Right lobe of liver (tissue), 6 donors: Measurements from ENCODE around the gene LCTL. TPM values are rescaled to one million over a fixed set of nuclear protein-coding genes. Genes with fewer than 3 reads are reported as not detected.

Experiments used
- ATAC-seq, 4 donors: fragments of 200-7000 bp; cut with Tn5 transposase; one replicate each; pipeline ENCODE4 v1.9.1; 2020; ENCODE audit warnings: mild to moderate bottlenecking in 4 of 4, moderate library complexity in 4 of 4
- DNase-seq, 3 donors: peaks; one replicate each; pipeline ENCODE4 v3.0.0-alpha.2; 2020
- H3K27ac ChIP-seq, 3 donors: fragments of 200-600 bp; one replicate each; pipeline ENCODE4 v1.8.0; 2022
- H3K27me3 ChIP-seq, 2 donors: fragments of 200-600 bp; one replicate each; pipeline ENCODE4 v1.8.0; 2022
- H3K36me3 ChIP-seq, 4 donors: fragments of 200-600 bp; sonication (generic) in 1 of 4; one replicate each; pipeline versions ENCODE4 v1.5.1 to v1.8.0; 2017 to 2022; ENCODE audit warnings: control low read depth in 1 of 4
- H3K4me1 ChIP-seq, 4 donors: fragments of 200-600 bp; sonication (generic) in 1 of 4; one replicate each; pipeline versions ENCODE4 v1.5.1 to v1.8.0; 2017 to 2022; ENCODE audit warnings: control low read depth in 1 of 4
- H3K4me3 ChIP-seq, 3 donors: fragments of 200-600 bp; one replicate each; pipeline ENCODE4 v1.8.0; 2022
- H3K9me3 ChIP-seq, 4 donors: fragments of 200-600 bp; sonication (generic) in 1 of 4; one replicate each; pipeline versions ENCODE4 v1.5.1 to v1.8.0; 2017 to 2022; ENCODE audit warnings: control low read depth in 1 of 4
- POLR2A ChIP-seq: fragments of 450-650 bp; IDR thresholded peaks from one replicate; pipeline ENCODE4 v1.6.1; 2017; ENCODE audit warnings: antibody characterized with exemption, mild to moderate bottlenecking
- WGBS: methylation state at CpG from one replicate; pipeline ENCODE4 v1.1.6; 2018; ENCODE audit warnings: low coverage, low lambda C conversion rate; ENCODE audit not compliant: insufficient coverage; ENCODE audit errors: missing lambda C conversion rate; 5-methylcytosine and 5-hydroxymethylcytosine counted together
- intact Hi-C, 2 donors: fragments of 100-400 bp; cut with DNase I; formaldehyde crosslinking; loops; one replicate each; pipeline versions ENCODE4 v1.11.2 to v1.14.1; 2022
- total RNA-seq, 6 experiments: library from RNA; depleted of rRNA in 2 of 6; stranded (reverse); fragments of >200 nt in 2 of 6; fragmentation: NEBNext Ultra II Directional in 3 of 6; extraction: Animal tissue kit (Norgen Biotek cat#: 25700) in 3 of 6; gene quantifications; one replicate each; pipeline versions ENCODE4 v1.1.0 to v1.2.4, GENCODE V29; 2016 to 2023
- TF ChIP-seq, protein P1 (sequence below), 4 donors: fragments of 200-600 bp in 3 of 4; fragments of 450-650 bp in 1 of 4; IDR thresholded peaks; one replicate each; pipeline versions ENCODE4 v1.5.1 to v1.8.0; 2016 to 2022; ENCODE audit warnings: antibody characterized with exemption in 4 of 4, mild to moderate bottlenecking in 2 of 4
- donor health status: DM: no; HTN: yes; CAD: no.
- donor health status: DM: no; HTN: no; CAD: no.
- donor health status: DM: no; HTN: no; CAD: no.
- donor health status: DM: no; HTN: yes; CAD: no.
- donor health status: DM: no; HTN: yes; CAD: no.

LCTL gene
- total RNA-seq, 6 experiments from 2014 or later, result not detected

DNA sequence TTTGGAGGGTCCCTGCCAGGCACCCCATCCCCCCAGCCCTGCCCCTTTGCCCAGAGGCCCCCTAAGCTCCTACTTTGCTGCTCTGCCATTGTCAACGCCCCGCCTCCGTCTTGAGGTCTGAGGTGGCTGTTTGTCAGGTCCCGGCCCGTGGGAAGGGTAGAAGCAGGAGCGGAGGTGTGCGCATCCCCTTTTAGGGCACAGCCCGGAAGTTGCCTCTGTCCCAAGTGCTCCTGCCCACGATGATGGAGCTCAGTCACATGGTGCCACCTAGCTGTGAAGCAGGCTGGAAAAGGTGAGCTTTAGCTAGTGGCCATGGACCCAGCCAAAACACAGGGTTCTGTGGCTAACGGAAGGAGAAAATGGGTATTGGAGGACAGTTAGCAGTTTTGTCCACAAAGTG, 28.5 kb upstream of the LCTL start:
- 25% methylated on average over 2 of the region's 10 CpGs for WGBS
- no peak overlapping the region for H3K27ac ChIP-seq
- peaks cover 0 to 7% (median 3%) of the 10 kb centered on the region in 4 donors for H3K4me1 ChIP-seq
- no peak overlapping the region for H3K4me3 ChIP-seq
- no peak for TF ChIP-seq POLR2A
- TF ChIP-seq, protein P1, sequence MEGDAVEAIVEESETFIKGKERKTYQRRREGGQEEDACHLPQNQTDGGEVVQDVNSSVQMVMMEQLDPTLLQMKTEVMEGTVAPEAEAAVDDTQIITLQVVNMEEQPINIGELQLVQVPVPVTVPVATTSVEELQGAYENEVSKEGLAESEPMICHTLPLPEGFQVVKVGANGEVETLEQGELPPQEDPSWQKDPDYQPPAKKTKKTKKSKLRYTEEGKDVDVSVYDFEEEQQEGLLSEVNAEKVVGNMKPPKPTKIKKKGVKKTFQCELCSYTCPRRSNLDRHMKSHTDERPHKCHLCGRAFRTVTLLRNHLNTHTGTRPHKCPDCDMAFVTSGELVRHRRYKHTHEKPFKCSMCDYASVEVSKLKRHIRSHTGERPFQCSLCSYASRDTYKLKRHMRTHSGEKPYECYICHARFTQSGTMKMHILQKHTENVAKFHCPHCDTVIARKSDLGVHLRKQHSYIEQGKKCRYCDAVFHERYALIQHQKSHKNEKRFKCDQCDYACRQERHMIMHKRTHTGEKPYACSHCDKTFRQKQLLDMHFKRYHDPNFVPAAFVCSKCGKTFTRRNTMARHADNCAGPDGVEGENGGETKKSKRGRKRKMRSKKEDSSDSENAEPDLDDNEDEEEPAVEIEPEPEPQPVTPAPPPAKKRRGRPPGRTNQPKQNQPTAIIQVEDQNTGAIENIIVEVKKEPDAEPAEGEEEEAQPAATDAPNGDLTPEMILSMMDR (IDR thresholded peaks at IDR 0.05), result peak; percentile 16 to 36 (median 22)
- H3K27me3 ChIP-seq, result no peaks in the 10 kb centered on the region
- no peaks in the 10 kb centered on the region for H3K9me3 ChIP-seq
- intact Hi-C loops, result no loop called here
- H3K36me3 ChIP-seq, result no peaks in the 10 kb centered on the region
- DNase-seq (no peak), ATAC-seq (peak; percentile 43 to 66 (median 54))

DNA sequence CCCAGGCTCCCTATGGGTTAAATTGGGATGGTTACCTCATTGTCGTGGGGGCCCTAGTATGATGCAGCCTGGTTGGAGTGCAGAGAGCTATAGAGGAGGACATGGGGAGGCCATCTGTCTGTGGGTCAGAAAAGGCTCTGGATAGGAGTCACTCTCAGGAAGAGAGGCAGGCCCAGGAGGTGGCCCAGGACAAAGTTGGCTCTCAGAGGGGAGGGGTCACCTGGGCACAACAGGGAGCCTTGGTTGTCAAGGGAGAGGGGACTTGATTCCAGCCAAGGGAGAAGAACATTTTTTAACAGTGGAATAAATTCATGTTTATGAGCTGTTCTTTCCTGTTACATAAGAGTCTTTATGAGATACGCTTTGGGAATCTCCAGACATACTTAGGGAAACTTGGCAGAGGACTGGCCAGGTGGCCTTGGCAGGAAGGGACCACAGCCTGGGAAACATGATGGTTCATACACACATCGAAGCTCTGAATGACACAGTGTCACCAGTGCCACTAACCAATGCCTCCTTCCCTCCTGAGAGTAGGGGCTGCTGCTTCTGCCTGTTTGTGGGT, 27.5 kb upstream of the LCTL start:
- 64% methylated on average over 2 of the region's 3 CpGs for WGBS

DNA sequence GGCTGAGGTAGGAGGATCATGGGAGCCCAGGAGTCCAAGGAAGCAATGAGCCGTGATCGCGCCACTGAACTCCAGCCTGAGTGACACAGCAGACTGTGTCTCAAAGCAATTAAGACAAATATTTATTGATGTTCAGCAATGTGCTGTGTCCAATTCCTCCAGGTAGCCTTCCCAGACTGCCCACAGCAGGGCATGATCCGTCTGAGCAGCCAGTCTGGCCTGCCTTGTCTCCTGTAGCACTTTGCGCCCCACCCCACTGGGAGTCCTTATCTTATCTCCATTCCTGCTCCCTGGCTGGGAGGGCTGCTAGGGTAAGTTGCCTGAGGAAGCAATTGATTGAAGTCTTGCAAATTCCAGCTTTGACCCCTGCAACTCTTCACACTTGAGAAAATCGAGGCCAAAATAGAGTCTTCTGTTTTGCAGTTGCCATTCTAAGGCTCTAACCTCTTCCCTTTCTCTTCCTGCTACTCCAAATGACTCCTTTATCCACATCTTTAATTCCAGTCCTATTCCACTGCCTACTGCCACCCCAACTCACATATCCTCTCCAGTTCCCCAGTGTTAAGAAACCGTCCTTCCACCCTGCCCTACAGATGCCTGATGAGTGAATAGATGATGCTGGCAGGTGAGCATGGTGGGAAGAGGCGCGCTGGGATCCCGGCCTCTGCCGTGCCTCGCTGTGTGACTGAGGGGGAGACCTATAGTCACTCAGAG, 26.9 kb upstream of the LCTL start:
- Histone ChIP-seq H3K27ac (no peak overlapping the region), H3K36me3 (no peaks in the 10 kb centered on the region), H3K4me3 (no peak overlapping the region), H3K4me1 (peaks cover 0 to 7% (median 3%) of the 10 kb centered on the region in 4 donors), H3K9me3 (no peaks in the 10 kb centered on the region), H3K27me3 (no peaks in the 10 kb centered on the region)
- DNase-seq (no peak), ATAC-seq (no peak)
- TF ChIP-seq POLR2A, result no peak
- TF ChIP-seq, protein P1 (IDR thresholded peaks at IDR 0.05), result no peak
- intact Hi-C loops, result no loop called here
- WGBS, result 74% methylated on average over 6 of the region's 12 CpGs

More for the DNA sequence above, 27.5 kb upstream of the LCTL start:
- peaks cover 0 to 7% (median 3%) of the 10 kb centered on the region in 4 donors for H3K4me1 ChIP-seq
- H3K9me3 ChIP-seq, result no peaks in the 10 kb centered on the region
- intact Hi-C loops, result no loop called here
- H3K4me3 ChIP-seq, result no peak overlapping the region
- ATAC-seq (no peak), DNase-seq (no peak)
- TF ChIP-seq, protein P1 (IDR thresholded peaks at IDR 0.05), result no peak
- no peak for TF ChIP-seq POLR2A
- no peaks in the 10 kb centered on the region for H3K27me3 ChIP-seq
- no peaks in the 10 kb centered on the region for H3K36me3 ChIP-seq
- H3K27ac ChIP-seq, result no peak overlapping the region

- DNase-seq, result no peak
- WGBS, result 97% methylated on average over 3 of the region's 4 CpGs
- TF ChIP-seq, protein P1 (IDR thresholded peaks at IDR 0.05), result no peak
- no peak for TF ChIP-seq POLR2A
- peaks cover 0 to 7% (median 3%) of the 10 kb centered on the region in 4 donors for H3K4me1 ChIP-seq
- H3K27me3 ChIP-seq, result no peaks in the 10 kb centered on the region
- intact Hi-C loops, result no loop called here
- no peaks in the 10 kb centered on the region for H3K36me3 ChIP-seq
- H3K27ac ChIP-seq, result no peak overlapping the region
- ATAC-seq, result no peak
- no peaks in the 10 kb centered on the region for H3K9me3 ChIP-seq
- H3K4me3 ChIP-seq, result no peak overlapping the region
Observed at GRCh38 chr15:66591322-66591862, 25.6 kb upstream of the LCTL start.
